Tibial nerve (tissue), 4 donors: ENCODE measurements around the gene PDE2A.

Experiments used
- CTCF ChIP-seq, 5 experiments: fragments of 200-600 bp in 3 of 5; fragments of 450-650 bp in 2 of 5; sonication (generic) in 3 of 5; IDR thresholded peaks; one replicate each; pipeline ENCODE4 v1.5.1; 2016 to 2019; ENCODE audit warnings: antibody characterized with exemption in 5 of 5, mild to moderate bottlenecking in 3 of 5, moderate library complexity in 2 of 5
- EP300 ChIP-seq, 2 donors: sonication (generic); formaldehyde crosslinking; IDR thresholded peaks; one replicate each; pipeline ENCODE4 v1.6.1; 2017; ENCODE audit warnings: antibody characterized with exemption in 2 of 2, mild to moderate bottlenecking in 1 of 2

- no peak for TF ChIP-seq EP300 (IDR thresholded peaks at IDR 0.05)
- TF ChIP-seq CTCF (IDR thresholded peaks at IDR 0.05) = no peak
Measured at GRCh38 chr11:72607496-72607895, 66.7 kb downstream of the PDE2A start.
